ENCODE results near the gene TBXAS1.
A peak's percentile ranks its signal among the peaks of the same experiment; 100 is the strongest.

TBXAS1 gene

DNA sequence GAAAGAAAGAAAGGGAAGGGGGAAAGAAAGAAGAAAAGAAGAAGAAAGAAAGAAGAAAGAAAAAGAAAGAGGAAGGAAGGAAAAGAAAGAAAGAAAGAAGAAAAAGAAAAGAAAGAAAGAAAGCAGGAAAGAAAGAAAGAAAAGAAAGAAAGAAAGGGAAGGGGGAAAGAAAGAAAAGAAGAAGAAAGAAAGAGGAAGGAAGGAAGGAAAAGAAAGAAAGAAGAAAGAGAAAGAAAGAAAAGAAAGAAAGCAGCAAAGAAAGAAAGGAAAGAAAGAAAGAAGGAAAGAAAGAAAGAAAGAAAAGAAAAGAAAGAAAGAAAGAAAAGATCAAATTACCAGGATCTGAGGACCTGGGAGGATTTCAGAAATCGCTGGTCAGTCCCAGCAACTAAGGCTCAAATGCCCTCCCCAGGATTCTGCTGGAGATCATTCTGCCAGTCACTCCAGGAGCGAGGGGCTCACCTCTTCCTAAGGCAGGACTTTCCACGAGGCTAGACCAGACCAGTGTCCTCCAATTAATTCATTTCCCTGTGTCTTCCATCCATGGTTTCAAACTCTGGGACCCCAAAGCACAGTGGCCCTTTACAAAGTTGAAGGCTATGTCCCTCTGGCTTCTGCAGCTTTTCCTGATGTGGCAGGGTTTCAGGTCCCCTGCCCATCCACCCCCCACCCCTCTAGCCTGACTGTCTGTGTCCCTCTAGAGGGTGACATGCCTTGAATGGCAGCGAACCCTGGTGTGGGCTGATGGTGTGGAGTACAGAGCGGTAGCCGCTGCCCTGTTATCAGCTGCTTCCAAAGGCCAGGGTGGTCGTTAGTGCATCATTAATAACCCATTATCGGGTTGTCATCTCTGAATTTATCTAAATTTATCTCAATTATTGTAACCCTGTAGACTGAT, 155.8 kb downstream of the TBXAS1 start:
- DNase-seq: no peak

- no peak for DNase-seq
Measured at GRCh38 chr7:139985811-139986210, 156.7 kb downstream of the TBXAS1 start.

DNA sequence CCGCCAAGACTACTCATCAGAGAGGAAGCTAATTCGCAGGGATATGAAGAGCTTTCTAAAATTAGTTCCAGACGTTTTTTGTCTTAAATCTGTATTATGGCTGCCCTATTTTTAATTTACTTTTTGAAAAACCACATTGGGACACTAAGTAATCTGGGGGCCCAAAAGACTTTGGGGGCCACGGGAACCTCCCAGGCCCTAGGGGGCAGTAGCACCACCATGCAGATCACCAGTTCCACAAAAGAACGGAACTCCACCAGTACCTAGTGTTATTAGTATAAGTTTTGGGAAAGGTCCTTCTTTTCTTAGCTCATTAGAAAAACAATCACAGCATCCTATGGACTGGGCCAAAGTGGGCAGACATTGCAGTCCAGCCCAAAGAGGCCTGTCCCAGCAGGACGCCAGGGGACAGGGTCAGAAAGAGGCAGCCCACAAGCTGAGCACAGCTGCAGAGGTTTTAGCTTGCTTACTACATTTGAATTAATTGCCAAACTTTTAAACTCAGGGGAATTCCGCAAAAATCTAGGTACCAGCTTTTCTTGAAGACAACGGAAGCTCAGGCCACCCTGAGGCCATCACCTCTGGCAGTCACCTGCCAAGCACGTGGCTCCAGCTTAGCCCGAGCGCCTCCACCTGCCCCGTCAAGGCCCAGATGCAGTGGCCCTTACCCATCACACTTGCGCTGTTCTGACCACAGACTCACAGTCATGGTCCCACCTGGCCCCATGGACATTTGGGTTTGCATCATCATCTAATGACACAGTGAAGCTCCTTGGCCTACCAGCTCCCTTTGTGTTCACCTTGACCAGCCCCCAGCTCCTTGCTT, 158.8 kb downstream of the TBXAS1 start:
- no peak for DNase-seq

DNA sequence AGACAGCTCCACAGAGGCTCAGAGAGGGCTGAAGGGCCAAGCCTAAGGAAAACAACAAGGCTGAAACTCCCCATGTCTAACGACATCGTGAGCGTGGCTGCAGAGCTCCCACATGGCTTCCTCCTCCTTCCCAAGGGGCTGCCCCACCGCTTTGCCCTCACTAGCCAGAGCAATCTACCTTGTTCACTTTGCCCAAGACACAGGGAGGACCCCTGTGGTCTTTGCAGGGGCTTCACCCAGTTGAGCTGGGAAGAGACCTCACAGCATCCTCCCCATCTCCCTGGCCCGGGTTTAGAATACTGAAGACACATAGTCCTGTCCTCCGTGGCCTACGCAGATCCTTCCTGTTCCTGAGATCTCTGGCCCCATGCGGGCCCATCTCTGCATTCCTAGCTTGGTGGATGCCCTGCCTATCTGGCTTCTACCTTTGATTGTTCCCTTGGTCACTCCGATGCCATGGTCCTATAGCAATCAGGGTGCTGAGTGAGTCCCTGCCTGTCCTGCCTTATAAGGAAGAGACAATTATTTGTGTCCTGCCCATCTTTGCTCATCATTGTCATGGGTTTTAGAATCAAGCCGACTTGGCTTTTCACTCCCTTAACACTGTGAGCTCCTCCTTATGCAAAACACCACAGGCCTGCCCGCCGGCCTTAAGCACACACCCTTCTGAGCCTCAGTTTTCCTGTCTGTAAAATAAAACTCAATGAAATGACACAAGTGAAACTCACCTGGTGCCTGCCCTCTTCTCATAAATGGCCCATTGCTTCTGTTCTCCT, 160.5 kb downstream of the TBXAS1 start:
- DNase-seq: no peak

DNA sequence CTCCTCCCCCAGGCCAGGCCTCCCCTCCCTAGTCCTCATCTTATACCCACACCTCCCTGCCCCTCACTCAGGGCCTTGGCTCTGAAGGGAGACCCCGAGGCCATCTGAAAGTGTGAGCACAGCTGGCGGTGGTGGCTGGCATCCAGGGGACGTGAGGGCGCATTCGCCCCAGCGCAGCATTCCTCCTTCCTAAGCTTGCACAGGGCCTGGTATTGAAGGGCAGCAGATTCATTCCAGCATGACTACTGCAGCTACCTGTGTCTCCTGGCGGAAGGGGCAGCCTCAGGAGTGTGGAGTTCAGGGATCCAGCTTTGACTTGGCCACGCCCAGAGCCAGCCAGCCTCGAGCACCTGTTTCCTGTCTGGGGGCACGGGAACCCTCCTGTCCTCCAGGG, 161.1 kb downstream of the TBXAS1 start:
- no peak for DNase-seq

GRCh38 chr7:139990571-139991268, 161.7 kb downstream of the TBXAS1 start:
- no peak for DNase-seq

DNA sequence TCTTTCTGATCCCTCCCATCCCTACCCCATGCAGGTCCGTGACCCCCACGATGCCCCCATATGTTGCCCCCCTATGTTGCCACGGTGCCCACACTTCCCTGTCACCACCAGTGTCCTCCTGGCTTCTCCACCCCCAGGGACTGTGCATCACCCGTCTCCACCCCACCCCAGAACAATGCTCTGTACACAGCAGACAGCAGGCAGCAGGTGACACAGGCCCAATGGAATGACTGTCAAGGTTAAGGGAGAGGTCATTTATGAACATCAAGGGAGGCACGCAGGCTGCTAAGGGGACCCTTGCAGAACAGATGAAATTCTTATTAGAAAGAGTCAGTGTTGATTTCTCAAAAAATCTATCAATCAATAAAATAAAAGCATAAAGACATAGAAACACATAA, 162.2 kb downstream of the TBXAS1 start:
- DNase-seq: no peak

DNA sequence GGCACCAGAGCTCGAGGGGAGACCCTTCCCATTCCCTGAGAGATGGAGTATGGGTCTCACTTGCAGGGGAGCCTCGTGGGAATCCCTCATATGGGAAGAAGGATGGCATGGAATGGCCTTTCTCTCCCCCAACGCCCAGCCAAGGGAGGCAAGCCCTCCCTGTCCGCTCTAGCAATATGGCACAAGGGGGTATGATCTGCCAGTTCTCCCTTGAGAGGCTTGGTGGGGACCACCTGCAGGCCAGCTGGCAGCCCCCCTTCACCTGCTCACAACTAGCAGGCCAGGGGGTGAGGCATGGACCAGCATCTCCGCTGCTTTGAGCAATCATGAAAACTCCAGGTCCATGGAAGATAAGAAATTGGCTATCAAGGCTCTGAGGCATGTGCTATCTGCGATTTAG, 162.8 kb downstream of the TBXAS1 start:
- DNase-seq: no peak

DNA sequence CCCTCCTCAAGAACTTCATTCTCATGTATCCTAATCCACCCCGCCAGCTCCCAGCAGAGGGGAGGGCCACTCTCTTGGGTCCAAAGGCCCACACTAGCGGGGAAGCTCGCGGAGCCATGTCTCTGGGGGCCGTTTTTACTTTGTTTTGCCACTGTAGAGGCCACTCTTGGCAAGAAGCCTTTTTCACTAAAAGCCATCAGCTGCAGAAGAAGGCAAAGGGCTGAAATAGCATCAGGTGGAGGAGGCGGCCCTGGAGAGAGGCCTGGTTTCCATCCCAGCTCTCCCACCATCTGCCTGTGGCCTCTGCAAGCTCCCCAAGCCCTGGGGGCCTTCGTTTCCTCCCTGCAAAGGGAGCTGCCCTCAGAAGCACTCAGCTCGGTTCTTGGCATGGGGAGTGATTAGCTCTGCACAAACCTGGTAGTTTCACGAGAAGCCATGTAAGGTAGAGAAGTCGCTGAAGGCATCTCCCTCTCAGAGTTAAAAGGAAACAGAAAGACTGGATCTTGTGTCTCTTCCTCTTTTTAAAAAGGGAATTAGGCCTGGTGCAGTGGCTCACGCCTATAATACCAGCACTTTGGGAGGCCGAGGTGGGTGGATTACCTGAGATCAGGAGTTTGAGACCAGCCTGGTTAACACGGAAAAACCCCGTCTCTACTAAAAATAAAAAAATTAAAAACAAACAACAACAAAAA, 163.4 kb downstream of the TBXAS1 start:
- DNase-seq: no peak

- no peak for DNase-seq
Measured at GRCh38 chr7:139993169-139993568, 164.1 kb downstream of the TBXAS1 start.

GRCh38 chr7:139993592-139993991, 164.5 kb downstream of the TBXAS1 start:
- no peak for DNase-seq

DNA sequence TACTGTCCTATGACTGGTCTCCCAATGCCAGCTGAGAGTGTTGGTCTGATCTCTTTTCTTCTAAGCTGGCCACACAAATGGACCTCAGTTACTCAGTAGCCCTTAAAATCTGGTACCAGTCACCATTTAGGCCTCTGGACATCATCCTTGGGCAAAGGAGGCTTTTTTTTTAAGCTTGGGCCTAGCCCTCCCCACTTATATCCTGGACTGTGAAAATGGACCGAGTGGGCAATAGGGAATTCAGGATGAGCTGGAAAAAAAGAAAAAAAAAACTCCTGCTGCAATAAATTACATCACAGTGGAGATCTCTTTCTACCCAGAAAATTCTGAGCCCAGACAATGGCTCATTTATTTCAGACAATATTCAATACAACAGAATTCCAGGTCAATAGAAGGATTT, 165.3 kb downstream of the TBXAS1 start:
- DNase-seq: peak in 1 of 2 donors; percentile 20

GRCh38 chr7:139995017-139995915, 166.2 kb downstream of the TBXAS1 start:
- DNase-seq: peak; percentile 74 to 76

GRCh38 chr7:139998572-139998971, 169.5 kb downstream of the TBXAS1 start:
- no peak for DNase-seq

DNA sequence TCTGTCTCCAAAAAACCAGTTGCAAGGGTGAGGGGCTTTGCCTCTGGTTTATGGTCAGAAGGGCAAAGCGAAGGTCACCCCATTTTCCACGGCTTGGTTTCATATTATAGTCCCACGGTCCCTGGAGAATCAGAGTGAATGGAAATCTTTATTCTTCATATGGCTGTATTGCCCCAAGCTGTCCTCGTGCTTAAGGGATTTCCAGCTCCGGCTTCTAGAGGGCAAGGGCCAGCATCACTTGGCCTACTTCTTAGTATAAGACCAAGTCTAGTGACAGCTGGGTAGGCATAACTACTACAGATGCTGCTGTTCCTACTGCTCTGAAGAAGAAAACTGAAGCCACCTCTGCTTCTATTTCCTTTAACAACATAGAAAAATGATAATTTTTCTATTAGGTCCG, 170.5 kb downstream of the TBXAS1 start:
- DNase-seq: no peak

- DNase-seq: no peak
Measured at GRCh38 chr7:140000666-140001268, 171.7 kb downstream of the TBXAS1 start.

DNA sequence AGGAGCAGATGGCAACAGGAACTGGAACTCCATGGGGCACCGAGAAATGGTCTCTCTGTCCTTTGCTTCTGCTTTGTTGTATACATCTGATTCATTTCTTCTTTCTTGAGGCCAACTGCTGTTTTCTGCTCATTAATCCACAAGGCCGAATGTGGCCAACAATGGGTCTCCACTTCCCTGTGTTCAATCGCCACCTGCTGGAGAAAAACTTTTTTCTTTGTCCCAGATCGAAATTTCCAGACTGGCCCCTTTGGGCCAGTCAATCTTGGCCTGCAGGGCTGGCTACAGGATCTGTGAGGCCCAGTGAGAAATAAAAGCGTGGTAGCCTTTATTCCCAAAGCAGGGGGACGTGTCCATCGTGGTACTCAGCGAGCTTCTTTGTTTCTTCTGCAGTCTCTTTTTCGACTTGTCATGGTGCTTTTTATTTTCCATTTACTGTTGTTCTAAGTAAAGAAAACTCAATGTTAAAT, 174.9 kb downstream of the TBXAS1 start:
- DNase-seq: no peak

- no peak for DNase-seq
Measured at GRCh38 chr7:140004672-140005071, 175.6 kb downstream of the TBXAS1 start.

DNA sequence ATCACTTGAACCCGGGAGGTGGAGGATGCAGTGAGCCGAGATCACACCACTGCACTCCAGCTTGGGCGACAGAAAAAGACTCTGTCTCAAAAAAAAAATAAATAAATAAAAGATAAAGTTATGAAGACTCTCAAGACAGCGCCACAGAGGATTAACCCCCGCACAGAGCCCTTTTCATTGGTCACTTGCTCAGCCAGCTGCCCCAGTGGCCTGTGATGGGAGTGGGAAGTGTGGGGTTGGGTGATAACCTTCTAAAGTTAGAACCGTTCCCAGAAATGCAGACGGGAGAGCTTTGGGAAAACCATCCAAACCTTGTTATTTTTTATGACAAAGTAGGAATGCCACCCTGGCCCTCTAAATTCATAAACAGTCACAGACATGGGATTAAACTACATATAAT, 176.3 kb downstream of the TBXAS1 start:
- DNase-seq: no peak
